ENCODE results near the gene ITPRID2. TPM values are rescaled to one million over a fixed set of nuclear protein-coding genes. Genes with fewer than 3 reads are reported as not detected.

ITPRID2 gene
- total RNA-seq, 4 donors from 2014 or later: 69.3 to 175 (median 123) TPM

- H3K4me1 ChIP-seq: peaks cover 0 to 7% (median 0%) of the 10 kb centered on the region in 4 donors
- H3K36me3 ChIP-seq: no peaks in the 10 kb centered on the region
- no peaks in the 10 kb centered on the region for H3K9me3 ChIP-seq
- no peak overlapping the region for H3K27ac ChIP-seq
- no peak overlapping the region for H3K4me3 ChIP-seq
- DNase-seq: no peak
- TF ChIP-seq POLR2A (IDR thresholded peaks at IDR 0.05): no peak
- TF ChIP-seq, protein P1, sequence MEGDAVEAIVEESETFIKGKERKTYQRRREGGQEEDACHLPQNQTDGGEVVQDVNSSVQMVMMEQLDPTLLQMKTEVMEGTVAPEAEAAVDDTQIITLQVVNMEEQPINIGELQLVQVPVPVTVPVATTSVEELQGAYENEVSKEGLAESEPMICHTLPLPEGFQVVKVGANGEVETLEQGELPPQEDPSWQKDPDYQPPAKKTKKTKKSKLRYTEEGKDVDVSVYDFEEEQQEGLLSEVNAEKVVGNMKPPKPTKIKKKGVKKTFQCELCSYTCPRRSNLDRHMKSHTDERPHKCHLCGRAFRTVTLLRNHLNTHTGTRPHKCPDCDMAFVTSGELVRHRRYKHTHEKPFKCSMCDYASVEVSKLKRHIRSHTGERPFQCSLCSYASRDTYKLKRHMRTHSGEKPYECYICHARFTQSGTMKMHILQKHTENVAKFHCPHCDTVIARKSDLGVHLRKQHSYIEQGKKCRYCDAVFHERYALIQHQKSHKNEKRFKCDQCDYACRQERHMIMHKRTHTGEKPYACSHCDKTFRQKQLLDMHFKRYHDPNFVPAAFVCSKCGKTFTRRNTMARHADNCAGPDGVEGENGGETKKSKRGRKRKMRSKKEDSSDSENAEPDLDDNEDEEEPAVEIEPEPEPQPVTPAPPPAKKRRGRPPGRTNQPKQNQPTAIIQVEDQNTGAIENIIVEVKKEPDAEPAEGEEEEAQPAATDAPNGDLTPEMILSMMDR (IDR thresholded peaks at IDR 0.05): no peak
- no peaks in the 10 kb centered on the region for H3K27me3 ChIP-seq
These were observed 70.6 kb downstream of the ITPRID2 start for GRCh38 chr2:181962142-181962541.

- H3K4me3 ChIP-seq: no peak overlapping the region
- TF ChIP-seq, protein P1 (IDR thresholded peaks at IDR 0.05): no peak
- TF ChIP-seq POLR2A (IDR thresholded peaks at IDR 0.05): no peak
- H3K36me3 ChIP-seq: no peaks in the 10 kb centered on the region
- H3K27ac ChIP-seq: no peak overlapping the region
- H3K27me3 ChIP-seq: no peaks in the 10 kb centered on the region
- no peaks in the 10 kb centered on the region for H3K9me3 ChIP-seq
- no peaks in the 10 kb centered on the region for H3K4me1 ChIP-seq
- no peak for DNase-seq
These were observed 78.7 kb downstream of the ITPRID2 start for GRCh38 chr2:181970160-181970794.

GRCh38 chr2:181971032-181971431, 79.5 kb downstream of the ITPRID2 start:
- no peaks in the 10 kb centered on the region for H3K36me3 ChIP-seq
- no peaks in the 10 kb centered on the region for H3K27me3 ChIP-seq
- no peak overlapping the region for H3K27ac ChIP-seq
- no peak for DNase-seq
- TF ChIP-seq, protein P1 (IDR thresholded peaks at IDR 0.05): no peak
- TF ChIP-seq POLR2A (IDR thresholded peaks at IDR 0.05): no peak
- no peaks in the 10 kb centered on the region for H3K4me1 ChIP-seq
- H3K4me3 ChIP-seq: no peak overlapping the region
- no peaks in the 10 kb centered on the region for H3K9me3 ChIP-seq

- Histone ChIP-seq H3K9me3 (no peaks in the 10 kb centered on the region), H3K4me3 (no peak overlapping the region), H3K27me3 (no peaks in the 10 kb centered on the region), H3K4me1 (no peaks in the 10 kb centered on the region), H3K36me3 (no peaks in the 10 kb centered on the region), H3K27ac (no peak overlapping the region)
- TF ChIP-seq, protein P1 (IDR thresholded peaks at IDR 0.05): no peak
- no peak for TF ChIP-seq POLR2A (IDR thresholded peaks at IDR 0.05)
- DNase-seq: no peak
These were observed 81.1 kb downstream of the ITPRID2 start for GRCh38 chr2:181972431-181973170.

- TF ChIP-seq, protein P1 (IDR thresholded peaks at IDR 0.05): no peak
- no peak for TF ChIP-seq POLR2A (IDR thresholded peaks at IDR 0.05)
These were observed 81.7 kb downstream of the ITPRID2 start for GRCh38 chr2:181973171-181973783.

More at GRCh38 chr2:181973171-181973783, 81.7 kb downstream of the ITPRID2 start:
- Histone ChIP-seq H3K27ac (no peak overlapping the region), H3K4me1 (no peaks in the 10 kb centered on the region), H3K9me3 (no peaks in the 10 kb centered on the region), H3K27me3 (no peaks in the 10 kb centered on the region), H3K4me3 (no peak overlapping the region), H3K36me3 (no peaks in the 10 kb centered on the region)
- no peak for DNase-seq
